Effector CD4-positive, alpha-beta T cell (primary cell): ENCODE measurements around the gene RBM18.

Experiments
- DNase-seq: peaks from one replicate; pipeline ENCODE4 v3.0.0-alpha.2; 2020
- total RNA-seq: gene quantifications from one replicate; lab custom pipeline; 2026; lab: John Stamatoyannopoulos, UW

Gene RBM18, protein sequence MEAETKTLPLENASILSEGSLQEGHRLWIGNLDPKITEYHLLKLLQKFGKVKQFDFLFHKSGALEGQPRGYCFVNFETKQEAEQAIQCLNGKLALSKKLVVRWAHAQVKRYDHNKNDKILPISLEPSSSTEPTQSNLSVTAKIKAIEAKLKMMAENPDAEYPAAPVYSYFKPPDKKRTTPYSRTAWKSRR
- 41.7 reads per million, percentile 64 among the genes with 10 or more reads in this experiment for total RNA-seq

DNA sequence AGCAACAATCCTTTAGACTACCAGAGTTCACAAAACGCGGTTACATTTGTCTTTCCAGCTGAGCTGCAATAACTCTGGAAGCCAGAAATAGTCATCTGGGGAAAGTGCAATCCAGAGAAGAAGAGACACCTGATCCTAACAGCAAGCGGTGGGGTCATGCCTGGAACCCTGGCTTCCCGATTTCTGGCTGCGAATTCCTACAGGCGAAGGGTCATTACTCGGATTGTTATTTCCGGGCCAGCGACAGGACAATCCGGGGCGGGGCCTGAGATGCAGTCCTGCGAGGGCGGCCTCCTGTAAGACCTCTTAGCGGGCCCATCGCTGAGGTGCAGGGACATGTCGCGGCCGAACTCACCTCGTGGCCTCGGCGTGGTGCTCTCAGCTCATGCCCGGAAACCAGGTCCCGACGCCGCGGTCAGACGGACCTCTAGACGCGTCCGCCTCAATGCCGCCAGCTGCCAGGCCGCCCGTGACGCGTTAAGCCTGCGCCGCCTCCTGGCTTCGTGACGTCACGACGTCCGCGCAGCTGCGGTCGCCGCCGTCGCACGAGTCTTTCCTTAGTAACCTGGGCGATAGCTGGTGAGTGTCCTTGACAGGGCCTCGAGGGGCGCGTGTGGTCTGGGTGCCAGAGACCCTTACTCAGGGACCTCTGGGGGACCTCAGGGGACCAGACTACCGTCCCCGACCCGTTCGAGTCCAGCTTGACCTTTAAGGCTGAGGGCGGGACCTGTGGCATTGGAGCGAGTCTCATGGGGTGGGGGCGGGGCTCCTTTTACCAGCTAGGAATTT is at the start of gene RBM18, which contains the start of gene MRRF:
Gene RBM18, minus strand, starts transcription at position 481 of the 789 bp plus-strand sequence. CDS start 3,348 bp downstream, outside the sequence.
Gene MRRF, plus strand, starts transcription at position 523 of the 789 bp plus-strand sequence. CDS start 6,010 bp downstream, outside the sequence.
- DNase-seq = peak; percentile 81

DNA sequence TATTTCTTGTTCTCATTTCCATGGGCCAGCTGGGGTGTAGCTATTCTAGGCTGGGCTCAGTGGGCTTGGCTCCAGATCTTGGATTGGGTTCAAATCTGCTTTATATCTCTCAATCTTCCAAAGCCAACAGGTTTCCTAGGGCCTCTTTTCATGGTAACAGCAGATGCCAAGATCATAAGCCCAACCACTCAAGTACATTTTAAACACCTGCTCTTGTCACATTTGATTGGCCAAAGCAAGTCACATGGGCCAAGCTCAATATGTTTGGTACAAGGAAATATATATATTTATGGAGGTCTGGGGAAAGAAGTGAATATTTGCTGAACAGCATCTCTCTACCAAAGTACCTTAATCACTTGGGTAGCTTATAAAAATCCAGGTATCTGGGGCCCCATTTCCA is 49.5 kb upstream of the RBM18 start:
- no peak for DNase-seq

DNA sequence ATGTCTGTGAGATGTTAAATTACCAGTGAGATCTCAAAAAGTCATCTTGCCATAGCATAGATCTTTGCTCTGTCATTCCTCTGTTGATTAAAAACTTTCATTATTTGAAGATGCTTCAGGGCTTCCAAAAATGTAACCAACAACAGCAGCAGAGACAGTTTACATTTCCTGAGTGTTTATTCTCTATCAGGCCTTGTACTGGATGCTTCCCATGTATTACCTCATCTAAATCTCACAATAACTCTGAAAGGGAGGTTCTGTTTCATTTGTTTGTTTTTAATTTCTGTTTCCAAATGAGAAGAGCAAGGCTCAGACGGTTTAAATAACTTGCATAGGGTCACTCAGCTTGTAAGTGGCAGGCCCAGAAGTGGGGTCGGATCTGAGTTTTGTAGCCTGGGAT is 45.2 kb upstream of the RBM18 start:
- no peak for DNase-seq

DNA sequence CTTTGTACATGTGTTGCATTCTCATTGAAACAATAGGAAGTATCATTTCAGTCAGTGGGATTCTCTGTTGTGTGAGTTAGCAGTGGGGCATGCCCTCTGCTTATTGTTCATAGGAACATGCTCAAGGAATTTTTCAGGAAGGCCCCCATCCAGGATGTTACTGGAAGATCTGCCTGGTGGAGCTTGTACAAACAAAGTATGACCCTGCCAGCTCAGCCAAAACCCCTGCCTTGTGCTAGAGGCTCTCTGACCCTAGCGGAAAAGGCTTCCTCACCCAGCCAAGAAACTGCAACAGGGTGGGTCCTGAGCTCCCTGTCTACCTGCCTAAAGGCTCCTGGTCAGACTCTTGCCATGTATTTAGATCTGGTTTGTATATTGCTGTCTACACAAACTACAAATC is 43.3 kb upstream of the RBM18 start:
- DNase-seq = no peak

DNA sequence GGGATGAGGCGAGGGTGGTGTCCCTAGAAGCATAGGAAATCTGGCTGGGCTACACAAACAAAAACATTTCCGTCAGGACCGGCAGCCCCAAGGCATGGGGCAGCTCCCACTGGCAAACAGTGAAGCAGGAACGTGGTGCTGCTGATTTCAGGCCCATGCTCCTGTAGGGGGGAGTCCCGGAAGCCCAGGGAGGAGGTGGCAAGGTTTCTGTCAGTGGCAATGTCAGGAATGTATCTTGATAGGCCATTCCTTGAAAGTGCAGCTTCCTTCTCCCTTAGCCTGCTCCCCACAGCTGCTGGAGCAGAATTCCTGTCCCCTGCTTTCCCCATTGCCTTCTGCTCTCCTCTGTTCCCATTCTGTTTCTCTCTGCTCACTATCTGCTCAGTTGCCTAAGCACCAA is 42.4 kb upstream of the RBM18 start:
- DNase-seq = no peak

DNA sequence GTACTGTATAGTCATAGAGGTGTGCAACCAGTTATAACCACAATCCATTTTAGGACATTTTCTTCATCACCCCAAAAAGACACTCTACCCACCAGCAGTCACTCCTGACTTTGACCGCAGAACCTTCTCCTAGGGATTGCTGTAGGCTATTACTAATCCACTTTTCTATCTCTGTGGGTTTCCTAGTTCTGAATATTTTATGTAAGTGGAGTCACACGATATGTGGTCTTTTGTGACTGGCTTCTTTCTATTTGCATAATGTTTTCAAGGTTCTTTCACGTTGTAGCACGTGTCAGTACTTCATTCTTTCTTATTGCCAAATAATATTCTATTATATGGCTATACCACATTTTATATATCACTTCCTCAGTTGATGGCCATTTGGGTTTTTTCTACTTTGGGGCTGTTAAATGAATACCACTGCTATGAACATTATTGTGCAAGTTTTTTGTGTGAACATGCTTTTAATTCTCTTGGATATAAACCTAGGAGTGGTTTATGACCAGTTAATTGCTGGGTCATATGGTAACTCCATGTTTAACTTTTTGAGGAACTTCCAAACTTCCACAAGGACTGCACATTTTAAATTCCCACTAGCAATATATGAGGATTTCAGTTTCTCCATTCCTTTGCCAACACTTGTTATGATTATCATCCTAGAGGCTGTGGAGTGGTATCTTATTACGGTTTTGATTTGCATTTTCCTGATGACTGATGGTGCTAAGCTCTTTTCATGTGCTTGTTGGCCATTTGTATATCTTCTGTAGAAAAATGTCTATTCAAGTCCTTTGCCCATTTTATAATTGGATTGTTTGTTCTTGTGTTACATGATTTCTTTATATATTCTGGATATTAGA is 37.8 kb upstream of the RBM18 start:
- no peak for DNase-seq

DNA sequence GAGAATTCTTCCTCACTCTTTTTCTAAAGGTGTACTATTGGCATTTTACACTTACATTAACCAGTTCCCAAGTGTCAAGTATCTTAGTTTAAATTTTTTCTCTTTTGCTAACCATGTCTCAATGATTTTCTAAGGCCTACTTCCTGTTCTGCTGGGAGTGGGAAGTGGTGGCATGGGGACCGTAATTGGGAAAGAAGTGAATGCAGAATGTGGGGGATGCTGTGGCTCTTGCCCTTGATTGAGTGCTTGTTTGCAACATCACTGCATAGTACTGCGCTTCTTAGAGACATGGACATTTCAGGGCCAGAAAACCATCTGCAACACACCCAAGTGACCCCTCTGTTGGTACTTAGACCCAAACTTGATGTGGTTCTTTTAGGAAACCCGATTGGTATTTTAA is 32.9 kb upstream of the RBM18 start:
- DNase-seq = no peak

DNA sequence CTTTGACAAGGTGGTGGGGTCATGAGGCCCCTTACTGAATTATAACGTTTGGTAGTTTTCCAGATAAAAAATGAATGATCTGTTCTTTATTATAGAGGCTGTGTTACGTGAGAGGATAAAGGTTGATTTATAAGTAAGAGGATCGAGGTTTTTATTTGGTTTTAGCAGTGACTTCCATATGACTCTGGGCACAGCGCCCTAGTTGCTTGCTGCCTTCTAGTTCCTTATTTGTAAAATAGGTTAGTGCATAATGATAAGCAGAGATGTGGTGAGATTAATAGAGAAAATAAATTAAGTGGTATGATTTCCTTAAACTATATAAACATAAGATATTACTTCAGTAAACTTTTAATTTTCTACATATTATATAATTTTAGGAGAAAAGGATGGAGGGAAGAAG is 29.9 kb upstream of the RBM18 start:
- no peak for DNase-seq

DNA sequence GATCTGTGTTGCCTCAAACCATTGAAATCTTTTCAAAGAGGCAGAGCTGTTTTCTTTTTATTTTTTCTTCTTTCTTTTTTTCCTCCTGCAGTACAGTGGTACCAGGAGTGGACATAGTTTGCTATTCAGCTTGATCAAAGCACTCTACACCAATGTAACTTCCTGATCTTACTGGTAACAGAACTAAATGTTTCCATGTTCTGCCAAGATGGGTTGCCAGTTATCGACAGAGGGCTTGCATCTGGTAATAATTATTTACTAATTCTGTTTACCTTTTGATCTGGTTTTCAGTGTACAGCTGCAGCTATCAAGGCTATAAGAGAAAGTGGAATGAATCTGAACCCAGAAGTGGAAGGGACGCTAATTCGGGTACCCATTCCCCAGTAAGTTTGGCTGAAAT is 26.8 kb upstream of the RBM18 start:
- DNase-seq = no peak

DNA sequence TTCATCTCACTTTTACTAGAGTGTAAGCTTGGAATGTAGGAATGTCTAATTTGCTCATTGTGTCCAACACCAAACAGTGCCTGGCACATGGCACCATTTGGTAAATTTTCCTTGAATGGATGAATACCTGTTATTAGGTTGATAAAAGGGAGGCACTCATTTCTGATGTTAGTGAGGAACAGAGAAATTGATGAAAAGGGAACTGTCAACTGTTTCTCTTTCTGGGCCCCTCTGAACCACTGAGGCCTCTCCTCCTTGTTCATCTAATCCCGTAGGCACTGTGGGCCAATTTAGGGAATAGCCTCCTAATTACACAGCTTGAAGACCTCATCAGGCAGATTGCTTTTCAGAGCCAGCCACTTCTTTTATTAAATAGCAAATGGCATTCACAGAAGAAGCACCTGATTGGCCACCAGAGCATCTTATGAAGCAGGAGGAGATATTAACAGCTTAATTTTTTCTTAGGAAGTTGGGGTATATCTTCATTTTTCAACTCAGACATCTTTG is 22.6 kb upstream of the RBM18 start:
- DNase-seq = no peak

DNA sequence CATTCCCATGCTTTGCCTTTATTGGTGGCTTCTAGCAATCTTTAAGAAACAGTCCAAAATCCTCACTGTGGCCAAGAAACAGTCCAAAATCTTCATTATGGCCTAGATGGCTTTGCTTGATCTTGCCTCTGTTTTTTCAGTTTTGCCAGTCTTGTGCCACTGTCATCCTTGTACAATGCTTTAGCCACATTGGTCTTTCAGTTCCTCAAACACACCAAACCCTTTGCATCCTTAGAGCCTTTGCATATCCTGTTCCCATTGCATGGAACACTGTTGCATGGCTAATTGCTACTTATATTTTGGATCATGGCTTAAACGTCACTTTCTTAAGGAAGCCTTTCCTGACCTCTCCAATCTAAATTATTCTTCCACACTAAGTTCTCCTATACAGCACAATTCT is 22.1 kb upstream of the RBM18 start:
- DNase-seq = no peak

DNA sequence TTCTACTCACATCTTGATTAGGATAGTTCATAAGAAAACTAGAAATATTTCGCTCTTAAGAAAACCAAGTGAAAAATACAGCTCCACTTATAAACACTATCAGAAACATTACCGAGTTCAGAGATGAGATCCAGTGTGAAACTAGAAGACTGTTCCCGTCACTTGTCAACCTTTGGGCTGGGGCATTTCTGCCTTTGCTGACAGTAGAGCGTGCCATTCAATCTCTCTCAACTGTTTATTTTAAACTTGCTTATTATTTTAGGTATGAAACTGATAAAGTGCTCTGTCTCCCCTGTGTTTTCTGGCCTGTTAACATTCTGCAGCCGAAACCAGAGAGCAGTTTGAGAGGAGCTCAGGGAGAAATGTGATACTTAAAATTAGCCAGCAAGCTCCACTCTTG is 16.7 kb upstream of the RBM18 start:
- no peak for DNase-seq

DNA sequence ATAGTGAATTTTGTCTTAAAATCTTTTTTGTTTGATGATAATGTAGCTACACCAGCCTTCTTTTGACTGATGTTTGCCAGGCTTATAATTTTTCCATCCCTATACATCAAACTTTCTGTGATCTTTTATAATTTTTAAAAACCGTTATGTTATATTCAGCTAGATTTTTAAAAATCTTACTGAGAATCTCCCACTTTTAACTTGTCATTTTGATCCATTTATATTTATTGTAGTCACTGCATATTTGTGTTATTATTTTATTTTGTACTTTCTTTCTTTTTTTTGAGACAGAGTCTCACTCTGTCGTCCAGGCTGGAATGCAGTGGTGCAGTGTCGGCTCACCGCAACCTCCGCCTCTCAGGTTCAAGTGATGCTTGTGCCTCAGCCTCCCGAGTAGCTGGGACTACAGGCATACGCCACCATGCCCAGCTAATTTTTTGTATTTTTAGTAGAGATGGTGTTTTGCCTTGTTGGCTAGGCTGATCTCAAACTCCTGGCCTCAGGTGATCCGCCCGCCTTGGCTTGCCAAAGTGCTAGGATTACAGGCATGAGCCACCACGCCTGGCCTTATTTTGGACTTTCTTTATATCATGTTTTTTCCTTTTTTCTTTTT is 12.8 kb upstream of the RBM18 start:
- DNase-seq = no peak

DNA sequence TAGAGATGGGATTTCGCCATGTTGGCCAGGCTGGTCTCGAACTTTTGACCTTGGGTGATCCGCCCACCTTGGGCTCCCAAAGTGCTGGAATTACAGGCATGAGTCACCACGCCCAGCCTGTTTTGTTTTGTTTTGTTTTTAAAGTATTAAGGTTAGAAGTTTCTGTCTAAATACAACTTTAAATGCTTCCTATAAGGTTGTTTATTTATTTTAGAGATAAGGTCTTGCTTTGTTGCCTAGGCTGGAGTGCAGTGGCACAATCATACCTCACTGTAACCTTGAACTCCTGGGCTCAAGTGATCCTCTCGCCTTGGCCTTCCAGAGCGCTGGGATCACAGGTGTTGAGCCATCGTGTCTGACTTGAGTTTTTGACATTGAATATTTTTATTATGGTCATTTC is 11.5 kb upstream of the RBM18 start:
- no peak for DNase-seq

DNA sequence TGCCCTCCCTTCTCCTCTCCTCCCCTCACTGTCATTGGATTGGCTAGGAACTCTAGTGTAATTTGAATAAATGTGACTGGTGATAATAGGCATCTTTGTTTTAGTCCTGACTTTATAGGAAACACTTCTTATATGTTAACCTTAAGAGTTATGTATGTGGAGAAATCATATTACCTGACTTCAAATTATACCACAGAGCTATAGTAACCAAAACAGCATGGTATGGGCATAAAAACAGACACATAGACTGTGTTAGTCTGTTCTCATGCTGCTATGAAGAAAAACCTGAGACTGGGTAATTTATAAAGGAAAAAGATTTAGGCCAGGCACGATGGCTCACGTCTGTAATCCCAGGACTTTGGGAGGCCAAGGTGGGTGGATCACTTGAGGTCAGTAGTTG is 9.4 kb upstream of the RBM18 start:
- no peak for DNase-seq

DNA sequence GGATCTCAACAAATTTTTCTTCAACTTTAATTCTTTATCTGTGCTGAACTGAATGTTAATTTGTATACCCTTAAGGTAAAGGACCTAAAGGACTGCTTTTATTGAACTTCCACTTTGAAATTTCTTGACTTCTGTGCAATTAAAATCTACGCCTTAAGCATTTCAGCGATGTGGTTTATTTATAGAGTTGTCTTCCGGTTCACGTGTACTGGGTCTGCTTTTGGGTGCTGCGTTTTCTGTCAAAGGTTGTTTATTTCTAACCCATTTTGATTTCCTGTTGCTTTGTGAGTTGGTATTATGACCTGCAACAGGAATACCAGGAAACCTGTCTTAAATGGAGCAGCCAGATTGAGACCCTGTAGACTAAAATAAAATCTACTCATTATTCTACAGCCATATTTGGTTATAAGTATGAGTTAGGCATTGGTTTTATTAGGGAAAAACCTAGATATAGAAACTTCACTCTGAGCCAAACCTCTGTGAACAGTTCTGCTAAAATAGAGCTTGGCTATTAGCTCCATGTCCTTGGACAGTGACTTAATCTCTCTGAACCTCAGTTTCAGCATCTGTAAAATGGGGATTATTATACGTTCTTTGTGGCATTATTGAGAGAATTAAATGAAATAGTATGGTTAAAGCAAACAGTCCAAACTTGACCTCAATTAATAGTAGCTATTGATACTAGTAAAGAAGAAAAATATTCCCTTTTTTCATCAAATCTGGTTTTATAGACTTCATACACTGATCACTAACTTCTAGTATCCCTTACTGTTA is 3.6 kb upstream of the RBM18 start:
- DNase-seq = no peak

DNA sequence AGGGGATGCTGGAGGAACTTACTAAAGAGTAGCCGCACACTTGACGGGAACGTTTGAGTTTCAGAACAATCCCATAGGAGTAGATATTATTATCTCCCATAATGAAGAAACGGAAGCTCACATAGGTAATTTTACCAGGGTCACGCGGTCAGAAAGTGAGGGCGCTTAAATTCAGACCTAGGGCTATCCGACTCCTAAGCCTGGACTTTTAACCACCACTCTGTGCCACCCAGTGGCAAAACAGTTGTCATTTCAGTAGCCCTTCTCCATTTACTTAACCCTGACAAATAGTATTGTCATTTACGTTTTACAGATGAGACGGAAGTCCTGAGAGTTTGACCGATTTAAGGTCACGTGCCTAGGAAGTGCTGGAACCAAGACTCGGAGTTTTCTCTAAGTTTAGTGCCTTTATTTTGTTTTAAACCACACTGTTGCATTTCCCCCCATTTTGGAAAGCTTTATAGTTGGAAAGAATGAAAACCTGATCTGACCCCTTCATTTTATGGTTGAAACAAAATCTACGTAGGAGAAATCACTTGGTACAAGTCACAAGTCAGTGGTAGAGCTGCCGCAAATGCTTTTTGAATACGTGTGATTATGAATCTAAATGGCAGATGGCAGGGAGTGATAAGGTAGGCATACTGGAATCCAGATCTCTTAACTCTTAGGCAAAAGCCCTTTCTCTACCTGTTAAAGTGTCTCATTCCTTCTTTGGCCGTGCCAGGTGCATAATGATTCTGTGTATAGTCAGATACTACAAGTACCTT is 692 bp upstream of the RBM18 start:
- peak; percentile 2 for DNase-seq

DNA sequence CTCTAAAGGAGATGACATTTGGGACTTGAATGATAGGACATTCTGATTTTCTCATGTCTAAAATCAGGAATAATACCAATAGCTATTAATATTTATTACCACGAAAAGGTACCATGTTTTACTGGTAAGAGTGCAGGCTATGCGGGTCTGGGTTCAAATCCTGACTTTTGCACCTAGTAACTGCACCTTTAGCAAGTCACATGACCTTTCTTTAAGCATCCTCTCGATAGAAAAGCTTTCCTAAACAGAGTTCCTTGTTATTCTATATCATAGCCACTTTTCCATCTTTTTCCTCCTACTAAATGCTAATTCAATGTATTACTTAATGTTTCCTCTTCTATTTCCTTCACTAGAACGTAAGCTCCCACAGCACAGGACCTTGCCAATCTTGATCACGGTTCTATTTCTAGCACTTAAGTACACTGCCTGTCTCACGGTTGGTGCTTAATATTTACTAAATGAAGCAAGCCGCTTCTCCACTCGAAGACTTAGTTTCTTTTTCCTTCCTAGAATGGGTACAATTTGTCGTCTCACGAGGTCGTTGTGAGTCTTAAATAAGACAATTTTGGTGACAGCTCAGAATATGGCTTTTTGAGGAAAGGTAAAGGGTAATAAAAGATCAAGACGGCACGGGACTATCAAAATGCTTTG is 816 bp downstream of the RBM18 start:
- no peak for DNase-seq

DNA sequence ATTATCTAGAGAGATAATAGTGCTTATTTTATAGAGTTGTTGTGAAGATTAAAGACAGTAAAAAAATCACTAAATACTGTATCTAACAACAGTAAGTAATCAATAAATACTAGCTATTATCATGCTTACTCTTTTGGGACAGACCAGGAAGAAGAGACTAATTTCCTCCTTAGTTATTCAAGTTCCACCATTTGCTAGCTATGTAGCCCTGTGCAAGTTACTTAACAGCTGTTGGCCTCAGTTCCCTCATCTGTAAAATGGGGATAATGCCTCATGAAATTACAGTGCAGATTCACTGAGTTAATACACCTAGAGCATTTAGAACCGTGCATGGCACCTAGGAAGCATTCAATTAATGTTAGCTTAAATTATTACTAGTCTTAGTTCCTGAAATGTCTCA is 2.6 kb downstream of the RBM18 start:
- no peak for DNase-seq

DNA sequence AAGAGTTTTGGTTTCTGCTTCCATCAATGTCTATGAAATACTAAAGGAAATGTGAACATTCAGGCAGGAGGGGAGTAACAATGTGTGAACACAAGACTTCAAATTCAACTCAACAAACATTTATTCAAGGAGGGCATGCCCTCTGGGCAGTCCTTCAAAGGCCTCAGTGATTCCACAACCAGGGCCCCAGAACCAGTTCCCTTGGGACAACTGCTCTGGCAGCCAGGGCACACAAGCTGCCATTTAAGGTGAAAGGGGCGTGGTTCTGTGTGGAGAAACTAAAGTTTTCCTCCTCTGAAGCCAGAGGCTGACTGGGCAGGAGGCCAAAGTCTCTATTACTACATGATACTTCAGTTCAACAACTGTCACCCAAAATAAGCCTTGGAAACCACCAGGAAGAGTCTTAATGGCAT is 3.2 kb downstream of the RBM18 start:
- no peak for DNase-seq
